Stimulated activated CD4-positive, alpha-beta T cell treated with anti-CD3 and anti-CD28 coated beads, TNF-alpha, amount 100 ng/mL, for 24 hours (primary cell): ENCODE results near the gene CSNK2B.

Source experiments
- DNase-seq, 3 experiments: peaks; one replicate each; pipeline ENCODE4 v3.0.0-alpha.2; 2020; ENCODE audit warnings: low read depth in 3 of 3

Gene CSNK2B

GRCh38 chr6:31660381-31661261 is 5.3 kb upstream of the CSNK2B start, which contains the start of gene C6orf47:
Gene C6orf47, minus strand, starts transcription at chr6:31660778. Its CDS starts 831 bp downstream, at chr6:31659947.
- peak; percentile 46 to 79 (median 61) for DNase-seq

- DNase-seq: no peak
These were observed 4.4 kb upstream of the CSNK2B start for GRCh38 chr6:31661262-31662123.

GRCh38 chr6:31662124-31662723 is 3.7 kb upstream of the CSNK2B start:
- DNase-seq: no peak

- no peak for DNase-seq
These were observed 2.5 kb upstream of the CSNK2B start for GRCh38 chr6:31663126-31663960.

GRCh38 chr6:31663961-31664789 is 1.7 kb upstream of the CSNK2B start:
- DNase-seq: no peak

GRCh38 chr6:31664790-31665500 is 935 bp upstream of the CSNK2B start, which contains the start of gene GPANK1:
Gene GPANK1, minus strand, starts transcription at chr6:31664997. Its CDS starts 519 bp downstream, at chr6:31664478.
- DNase-seq: peak; percentile 78 to 87 (median 85)

- DNase-seq: no peak
These were observed 571 bp downstream of the CSNK2B start for GRCh38 chr6:31666337-31666965.

GRCh38 chr6:31669676-31670075 is 3.8 kb downstream of the CSNK2B start, which contains the start of gene LY6G5B:
Gene LY6G5B, plus strand, starts transcription at chr6:31669976. Its CDS starts 975 bp downstream, at chr6:31670951.
- no peak for DNase-seq

- no peak for DNase-seq
These were observed 10.5 kb downstream of the CSNK2B start for GRCh38 chr6:31676322-31676903.

- no peak for DNase-seq
These were observed 11.0 kb downstream of the CSNK2B start for GRCh38 chr6:31676904-31677303.

- DNase-seq: no peak
These were observed 12.1 kb downstream of the CSNK2B start for GRCh38 chr6:31677955-31678354.

- DNase-seq: peak in 2 of 3 experiments; percentile 30 to 57
These were observed 14.6 kb downstream of the CSNK2B start, which contains the start of gene LY6G5C for GRCh38 chr6:31680226-31681134. Gene LY6G5C, minus strand, starts transcription at chr6:31681067. Its CDS starts 694 bp downstream, at chr6:31680373.

GRCh38 chr6:31681135-31681671 is 15.3 kb downstream of the CSNK2B start:
- DNase-seq: peak in 1 of 3 experiments; percentile 48

- DNase-seq: no peak
These were observed 17.7 kb downstream of the CSNK2B start for GRCh38 chr6:31683591-31683990.

GRCh38 chr6:31686483-31686882 is 20.6 kb downstream of the CSNK2B start:
- DNase-seq: no peak

- no peak for DNase-seq
These were observed 21.4 kb downstream of the CSNK2B start for GRCh38 chr6:31687321-31687720.
